Left renal cortex interstitium (tissue), 4 donors: Measurements from ENCODE around the gene ANAPC1. TPM values are rescaled to one million over a fixed set of nuclear protein-coding genes. Genes with fewer than 3 reads are reported as not detected.
"Not testable (repeated sequence)": the region's sequence is repeated elsewhere in the genome, so short reads cannot be mapped to it uniquely, and the experiment has no call there.

Source experiments
- DNase-seq, 4 donors: peaks; one replicate each; pipeline ENCODE4 v3.0.0-alpha.2; 2013; ENCODE audit warnings: low read depth in 4 of 4, low spot score in 2 of 4, missing footprints in 1 of 4
- polyA plus RNA-seq, 4 donors: library from polyadenylated mRNA; unstranded; fragments of 120-200 nt; gene quantifications; one replicate each; pipeline ENCODE4 v1.2.1, GENCODE V29; 2013; ENCODE audit not compliant: insufficient read length in 4 of 4

The ANAPC1 gene
- polyA plus RNA-seq, 4 donors: 29.3 to 42.5 (median 31.9) TPM

- DNase-seq: no peak
Observed at GRCh38 chr2:111905990-111906735, 22.2 kb upstream of the ANAPC1 start.

- DNase-seq: not testable (repeated sequence)
Observed at GRCh38 chr2:111905475-111905869, 21.5 kb upstream of the ANAPC1 start.

- DNase-seq: no peak
Observed at GRCh38 chr2:111904726-111905474, 20.9 kb upstream of the ANAPC1 start.

GRCh38 chr2:111903930-111904439, 20.0 kb upstream of the ANAPC1 start:
- DNase-seq: no peak

- DNase-seq: no peak
Observed at GRCh38 chr2:111903516-111903915, 19.5 kb upstream of the ANAPC1 start.

- no peak for DNase-seq
Observed at GRCh38 chr2:111900859-111901258, 16.9 kb upstream of the ANAPC1 start.

GRCh38 chr2:111898703-111899514, 14.9 kb upstream of the ANAPC1 start:
- DNase-seq: no peak

- peak; percentile 76 to 89 (median 83) for DNase-seq
Observed at GRCh38 chr2:111897924-111898702, 14.1 kb upstream of the ANAPC1 start, which contains the start of gene MERTK. TSS of gene MERTK (plus strand) at chr2:111898607. CDS start at chr2:111898736, 129 bp downstream.

- DNase-seq: no peak
Observed at GRCh38 chr2:111897630-111897923, 13.6 kb upstream of the ANAPC1 start.

- DNase-seq: no peak
Observed at GRCh38 chr2:111896576-111896975, 12.6 kb upstream of the ANAPC1 start.

- no peak for DNase-seq
Observed at GRCh38 chr2:111896024-111896423, 12.0 kb upstream of the ANAPC1 start.

- DNase-seq: no peak
Observed at GRCh38 chr2:111884592-111884964, 585 bp upstream of the ANAPC1 start.

GRCh38 chr2:111872806-111873205, 11.2 kb downstream of the ANAPC1 start:
- DNase-seq: not testable (repeated sequence)

- not testable (repeated sequence) for DNase-seq
Observed at GRCh38 chr2:111865124-111865523, 18.9 kb downstream of the ANAPC1 start.

GRCh38 chr2:111860005-111860404, 24.0 kb downstream of the ANAPC1 start:
- not testable (repeated sequence) for DNase-seq

GRCh38 chr2:111852544-111852943, 31.4 kb downstream of the ANAPC1 start:
- not testable (repeated sequence) for DNase-seq

- DNase-seq: not testable (repeated sequence)
Observed at GRCh38 chr2:111850646-111851045, 33.3 kb downstream of the ANAPC1 start.

- not testable (repeated sequence) for DNase-seq
Observed at GRCh38 chr2:111839625-111840282, 44.2 kb downstream of the ANAPC1 start.

- DNase-seq: not testable (repeated sequence)
Observed at GRCh38 chr2:111838992-111839391, 45.0 kb downstream of the ANAPC1 start.

GRCh38 chr2:111834221-111834620, 49.8 kb downstream of the ANAPC1 start:
- DNase-seq: not testable (repeated sequence)
